Central memory CD4-positive, alpha-beta T cell (primary cell): ENCODE data around the gene POMGNT2.
"Not testable (repeated sequence)": the region's sequence is repeated elsewhere in the genome, so short reads cannot be mapped to it uniquely, and the experiment has no call there.

Experiments
- DNase-seq: peaks from one replicate; pipeline ENCODE4 v3.0.0; 2022

POMGNT2 gene

GRCh38 chr3:43075904-43076661 is 29.8 kb downstream of the POMGNT2 start:
- DNase-seq, result no peak

GRCh38 chr3:43074901-43075689 is 30.8 kb downstream of the POMGNT2 start:
- no peak for DNase-seq

- no peak for DNase-seq
These were observed 31.4 kb downstream of the POMGNT2 start for GRCh38 chr3:43074482-43074881.

- no peak for DNase-seq
These were observed 32.1 kb downstream of the POMGNT2 start for GRCh38 chr3:43073836-43074220.

- no peak for DNase-seq
These were observed 32.6 kb downstream of the POMGNT2 start for GRCh38 chr3:43073116-43073835.

- DNase-seq, result no peak
These were observed 33.5 kb downstream of the POMGNT2 start for GRCh38 chr3:43072361-43072760.

- peak; percentile 10 for DNase-seq
These were observed 34.5 kb downstream of the POMGNT2 start for GRCh38 chr3:43071313-43071893.

- DNase-seq, result not testable (repeated sequence)
These were observed 35.2 kb downstream of the POMGNT2 start for GRCh38 chr3:43070670-43071069.

- no peak for DNase-seq
These were observed 42.8 kb downstream of the POMGNT2 start for GRCh38 chr3:43063114-43063513.

- DNase-seq, result no peak
These were observed 43.3 kb downstream of the POMGNT2 start for GRCh38 chr3:43062564-43063040.

GRCh38 chr3:43062040-43062563 is 43.8 kb downstream of the POMGNT2 start:
- DNase-seq, result no peak

GRCh38 chr3:43061101-43061895 is 44.6 kb downstream of the POMGNT2 start:
- no peak for DNase-seq

- DNase-seq, result no peak
These were observed 46.4 kb downstream of the POMGNT2 start for GRCh38 chr3:43059456-43059855.

- DNase-seq, result no peak
These were observed 49.8 kb downstream of the POMGNT2 start for GRCh38 chr3:43055806-43056770.

- DNase-seq, result no peak
These were observed 50.5 kb downstream of the POMGNT2 start for GRCh38 chr3:43055393-43055792.

GRCh38 chr3:43054754-43055153 is 51.1 kb downstream of the POMGNT2 start:
- DNase-seq, result no peak

GRCh38 chr3:43053291-43053690 is 52.6 kb downstream of the POMGNT2 start:
- DNase-seq, result no peak

- no peak for DNase-seq
These were observed 57.4 kb downstream of the POMGNT2 start for GRCh38 chr3:43048470-43048869.

- no peak for DNase-seq
These were observed 59.3 kb downstream of the POMGNT2 start for GRCh38 chr3:43046583-43046982.

- not testable (repeated sequence) for DNase-seq
These were observed 60.8 kb downstream of the POMGNT2 start for GRCh38 chr3:43045079-43045478.

- DNase-seq, result no peak
These were observed 62.1 kb downstream of the POMGNT2 start for GRCh38 chr3:43043793-43044192.
